K562 (cell line): ENCODE results near the gene EBNA1BP2. TPM values are rescaled to one million over a fixed set of nuclear protein-coding genes. Genes with fewer than 3 reads are reported as not detected.

ENCODE experiments used
- BMI1 ChIP-seq: fragments of 150-350 bp; IDR thresholded peaks from 2 replicates; pipeline ENCODE4 v1.6.1; 2014; ENCODE audit warnings: low read length
- DEAF1 ChIP-seq: fragments of 450-650 bp; formaldehyde crosslinking; IDR thresholded peaks from 2 replicates; pipeline ENCODE4 v1.4.0; 2020; ENCODE audit warnings: mild to moderate bottlenecking, moderate library complexity
- FOXA3 ChIP-seq, 2 experiments: fragments of 450-650 bp in 1 of 2; sonication (generic) in 1 of 2; formaldehyde crosslinking; IDR thresholded peaks in 1 of 2; conservative IDR thresholded peaks in 1 of 2; 2 replicates each; pipeline versions ENCODE4 v1.4.0 to v1.8.0; 2020 to 2022; ENCODE audit warnings: mild to moderate bottlenecking in 2 of 2, missing genetic modification reagents in 1 of 2
- FUS ChIP-seq: fragments of 200-400 bp; formaldehyde crosslinking; optimal IDR thresholded peaks from 2 replicates; pipeline ENCODE3; 2017; ENCODE audit warnings: low read depth, low read length
- HNRNPL ChIP-seq: fragments of 200-400 bp; formaldehyde crosslinking; IDR thresholded peaks from 2 replicates; pipeline ENCODE4 v1.6.1; 2017; ENCODE audit warnings: low read depth, mild to moderate bottlenecking, low read length
- JUN ChIP-seq, 2 experiments: sonication (generic) in 1 of 2; formaldehyde crosslinking in 1 of 2; IDR thresholded peaks; 2 replicates each; pipeline versions ENCODE4 v1.6.1 to v1.8.0; 2012 to 2022; ENCODE audit warnings: borderline replicate concordance in 2 of 2, mild to moderate bottlenecking in 2 of 2, improper control_type of control experiment in 1 of 2, low read depth in 1 of 2, low read length in 1 of 2, missing genetic modification reagents in 1 of 2
- KAT7 ChIP-seq: sonication (generic); formaldehyde crosslinking; IDR thresholded peaks from 2 replicates; pipeline ENCODE4 v1.8.0; 2022; ENCODE audit warnings: missing genetic modification reagents, mild to moderate bottlenecking, borderline replicate concordance
- NR2C1 ChIP-seq, 2 experiments: fragments of 450-650 bp; IDR thresholded peaks; 2 replicates each; pipeline ENCODE4 v1.6.1; 2017; ENCODE audit warnings: mild to moderate bottlenecking in 2 of 2, antibody characterized with exemption in 1 of 2, inconsistent platforms in 1 of 2, missing compliant biosample characterization in 1 of 2, missing genetic modification characterization in 1 of 2
- OTX1 ChIP-seq: fragments of 450-650 bp; formaldehyde crosslinking; IDR thresholded peaks from 2 replicates; pipeline ENCODE4 v1.4.0; 2022; ENCODE audit warnings: mild to moderate bottlenecking
- RBM17 ChIP-seq: fragments of 200-400 bp; formaldehyde crosslinking; IDR thresholded peaks from 2 replicates; pipeline ENCODE4 v1.6.1; 2017; ENCODE audit warnings: low read depth, mild to moderate bottlenecking, low read length, borderline replicate concordance
- RNF219 ChIP-seq: fragments of 250-450 bp; sonication (Bioruptor Pico); IDR thresholded peaks from 2 replicates; pipeline ENCODE4 v1.5.0; 2022; ENCODE audit warnings: mild to moderate bottlenecking
- SRSF3 ChIP-seq: fragments of 200-400 bp; formaldehyde crosslinking; IDR thresholded peaks from 2 replicates; pipeline ENCODE4 v1.6.1; 2016; ENCODE audit warnings: mild to moderate bottlenecking, low read length, moderate library complexity; ENCODE audit not compliant: insufficient read depth
- STAG1 ChIP-seq: sonication (generic); formaldehyde crosslinking; IDR thresholded peaks from 2 replicates; pipeline ENCODE4 v1.5.0; 2020; ENCODE audit warnings: missing genetic modification reagents, borderline replicate concordance
- TFAM ChIP-seq: fragments of 250-450 bp; sonication (Bioruptor Pico); conservative IDR thresholded peaks from 2 replicates; pipeline ENCODE4 v1.5.0; 2021; ENCODE audit warnings: mild to moderate bottlenecking, moderate library complexity
- TRIM25 ChIP-seq: fragments of 450-650 bp; IDR thresholded peaks from 2 replicates; pipeline ENCODE4 v1.7.0; 2016; ENCODE audit warnings: borderline replicate concordance
- ZNF121 ChIP-seq: sonication (generic); formaldehyde crosslinking; conservative IDR thresholded peaks from 2 replicates; pipeline ENCODE4 v1.8.0; 2022; ENCODE audit warnings: missing genetic modification reagents
- ZNF23 ChIP-seq: fragments of 250-450 bp; sonication (Bioruptor Pico); IDR thresholded peaks from 2 replicates; pipeline ENCODE4 v1.4.0; 2020; ENCODE audit warnings: mild to moderate bottlenecking
- ZNF277 ChIP-seq: fragments of 250-450 bp; sonication (Bioruptor Pico); IDR thresholded peaks from 2 replicates; pipeline ENCODE4 v1.8.0; 2022; ENCODE audit warnings: inconsistent platforms, mild to moderate bottlenecking, moderate library complexity, borderline replicate concordance
- ZNF347 ChIP-seq: fragments of 450-650 bp; formaldehyde crosslinking; IDR thresholded peaks from 2 replicates; pipeline ENCODE4 v1.4.0; 2020; ENCODE audit warnings: low read depth, mild to moderate bottlenecking, moderate library complexity
- ZNF707 ChIP-seq: fragments of 250-450 bp; sonication (Bioruptor Pico); conservative IDR thresholded peaks from 2 replicates; pipeline ENCODE4 v1.8.0; 2022; ENCODE audit warnings: inconsistent platforms, mild to moderate bottlenecking, moderate library complexity
- polyA plus RNA-seq, 8 experiments: library from polyadenylated mRNA; depleted of rRNA in 4 of 8; stranded (reverse) in 5 of 8; unstranded in 3 of 8; fragments of >200 nt; fragmentation: Nextera tagmentation in 2 of 8; fragmentation: Illumina TruSeq in 1 of 8; extraction: Ambion mirVana in 2 of 8; extraction: Trizol in 1 of 8; gene quantifications; 2 replicates each; pipeline versions ENCODE4 v1.2.1 to v1.2.3, GENCODE V29; 2011 to 2014; ENCODE audit warnings: inconsistent platforms in 1 of 8, missing spikeins in 1 of 8
- total RNA-seq, 7 experiments: library from RNA; depleted of rRNA in 6 of 7; stranded (reverse); fragments of >200 nt in 6 of 7; fragmentation: Illumina TruSeq in 2 of 7; extraction: Trizol in 2 of 7; gene quantifications; 2 replicates each; pipeline versions ENCODE4 v1.2.1 to v1.2.3, GENCODE V29; 2011 to 2021; ENCODE audit warnings: low replicate concordance in 1 of 7

Gene EBNA1BP2
- total and polyA plus RNA-seq, 9 of the 15 experiments (the other 6 are each of a cell fraction or from before 2014, with no cell fraction given) = 95.2 to 349 (median 249) TPM

GRCh38 chr1:43171312-43171875, 696 bp downstream of the EBNA1BP2 start (continued):
- TF ChIP-seq ZNF277 (CRISPR knock-in tag) (no peak), JUN (IDR thresholded peaks at IDR 0.05; ENCODE audit: borderline replicate concordance, low read depth, low read length) (no peak), JUN (CRISPR knock-in tag; IDR thresholded peaks at IDR 0.05; ENCODE audit: borderline replicate concordance) (no peak), STAG1 (CRISPR knock-in tag) (no peak), FUS (no peak), BMI1 (no peak), TRIM25 (0 out of 2 replicates have a peak, but pooled peaks have one; percentile 17), KAT7 (CRISPR knock-in tag) (0 out of 2 replicates have a peak, but pooled peaks have one; percentile 52), ZNF23 (CRISPR knock-in tag) (no peak), RBM17 (no peak), ZNF121 (CRISPR knock-in tag) (no peak), SRSF3 (no peak), ZNF347 (CRISPR knock-in tag) (no peak), NR2C1 (IDR thresholded peaks at IDR 0.05) (no peak), NR2C1 (tag; IDR thresholded peaks at IDR 0.05) (no peak), TFAM (no peak), DEAF1 (CRISPR knock-in tag) (no peak), HNRNPL (no peak), OTX1 (CRISPR knock-in tag) (no peak), ZNF707 (no peak), FOXA3 (CRISPR knock-in tag; conservative IDR thresholded peaks at IDR 0.05 in 1 of 2, IDR thresholded peaks at IDR 0.05 in 1 of 2) (0 out of 4 replicates have a peak, but pooled peaks of 1 of the 2 experiments have one; percentile 52), RNF219 (CRISPR knock-in tag) (no peak)
